NOMO-1 (cell line): ENCODE measurements around the gene TRIO.
"Not testable (repeated sequence)": the region's sequence is repeated elsewhere in the genome, so short reads cannot be mapped to it uniquely, and the experiment has no call there.

Experiments used
- DNase-seq, 2 experiments: peaks; one replicate each; lab custom pipeline; 2025; ENCODE audit not compliant: unreplicated experiment in 2 of 2; lab: John Stamatoyannopoulos, UW

Gene TRIO

DNA sequence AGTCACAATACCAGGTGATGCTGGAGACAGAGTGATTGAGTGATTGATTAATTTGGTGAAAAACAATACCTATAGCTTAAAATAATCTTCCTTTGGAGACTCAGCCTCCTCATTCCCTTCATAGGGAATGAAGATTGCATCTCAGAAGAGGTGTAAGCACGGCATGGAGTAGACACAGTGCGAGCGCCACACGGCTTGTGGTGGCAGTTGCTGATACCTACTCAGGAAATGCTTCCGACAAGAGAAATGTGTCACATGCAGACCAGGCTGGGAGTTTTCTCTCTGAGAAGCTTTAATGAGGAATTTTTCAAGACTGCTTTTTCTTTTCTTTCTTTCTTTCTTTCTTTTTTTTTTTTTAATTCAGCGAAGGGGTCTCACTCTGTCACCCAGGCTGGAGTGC lies 226.6 kb downstream of the TRIO start:
- DNase-seq, result no peak

DNA sequence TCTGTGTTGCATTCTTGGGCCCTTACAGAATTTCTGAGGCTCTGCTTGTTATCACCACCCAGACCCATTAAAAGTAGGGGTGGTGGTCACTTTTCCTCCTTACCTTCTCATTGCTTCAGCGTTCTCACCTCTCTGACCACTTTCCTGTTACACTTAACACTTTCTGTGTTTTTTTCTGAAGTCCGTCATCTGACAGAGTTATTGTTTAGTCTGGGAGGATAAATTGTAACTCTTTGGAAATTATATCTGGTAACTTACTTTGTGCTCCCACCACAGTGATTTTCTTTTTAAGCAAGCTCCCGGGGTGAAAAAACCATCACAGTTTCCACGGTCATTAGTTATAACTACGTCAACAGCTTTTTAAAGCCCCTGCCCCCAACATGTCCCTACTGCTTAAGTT lies 227.2 kb downstream of the TRIO start:
- no peak for DNase-seq

DNA sequence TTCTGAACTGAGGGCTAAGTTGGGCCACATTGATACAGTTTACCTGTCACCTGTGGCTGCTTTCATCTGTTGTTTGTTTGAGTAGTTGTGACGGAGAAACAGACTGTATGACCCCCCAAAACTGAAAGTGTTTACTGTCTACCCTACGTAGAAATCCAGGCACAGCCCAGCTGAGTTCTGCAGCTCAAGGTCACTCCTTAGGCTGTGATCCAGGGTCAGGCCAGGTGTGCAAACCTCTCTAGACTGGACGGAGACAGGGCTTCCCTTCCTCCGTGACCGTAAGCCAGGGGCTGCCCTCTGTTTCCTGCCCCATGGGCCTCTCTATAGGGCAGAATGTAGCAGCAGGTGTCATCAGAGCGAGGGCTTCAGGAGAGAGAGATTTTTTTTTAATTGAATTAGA lies 230.5 kb downstream of the TRIO start:
- no peak for DNase-seq

DNA sequence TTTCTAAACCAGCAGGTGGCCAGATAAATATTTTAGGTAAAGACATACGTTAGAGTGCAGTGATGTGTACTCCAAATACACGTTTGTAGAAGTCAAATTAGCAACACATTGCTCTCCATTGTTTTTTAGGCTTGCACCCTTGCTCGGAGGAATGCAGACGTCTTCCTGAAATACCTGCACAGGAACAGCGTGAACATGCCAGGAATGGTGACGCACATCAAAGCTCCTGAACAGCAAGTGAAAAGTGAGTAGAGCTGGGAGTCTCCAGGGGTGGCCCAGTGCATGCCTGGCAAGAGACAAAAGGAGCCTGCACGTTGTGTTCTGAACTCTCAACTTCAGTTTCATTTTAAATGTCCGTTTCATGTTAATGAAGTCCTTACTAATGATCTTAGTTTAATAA lies 231.0 kb downstream of the TRIO start:
- no peak for DNase-seq

DNA sequence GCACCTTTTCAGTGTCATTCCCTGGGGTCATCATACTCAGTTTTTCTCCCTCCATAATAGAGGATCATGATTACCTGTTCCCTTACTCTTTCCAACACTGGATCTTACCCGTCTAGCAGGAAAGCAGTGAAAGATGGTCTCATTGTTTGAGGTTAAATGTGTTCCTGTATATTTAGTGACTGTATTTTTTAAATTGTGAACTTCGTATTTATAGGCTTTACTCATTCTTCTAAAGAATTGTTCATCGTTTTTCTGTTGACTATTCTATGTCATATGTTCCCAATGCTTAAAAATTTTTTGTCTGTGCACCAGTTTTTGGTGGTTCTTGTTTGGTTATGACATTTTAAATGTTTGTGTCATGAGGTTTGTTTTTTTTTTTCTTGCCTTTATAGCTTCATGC lies 233.6 kb downstream of the TRIO start:
- DNase-seq, result no peak

DNA sequence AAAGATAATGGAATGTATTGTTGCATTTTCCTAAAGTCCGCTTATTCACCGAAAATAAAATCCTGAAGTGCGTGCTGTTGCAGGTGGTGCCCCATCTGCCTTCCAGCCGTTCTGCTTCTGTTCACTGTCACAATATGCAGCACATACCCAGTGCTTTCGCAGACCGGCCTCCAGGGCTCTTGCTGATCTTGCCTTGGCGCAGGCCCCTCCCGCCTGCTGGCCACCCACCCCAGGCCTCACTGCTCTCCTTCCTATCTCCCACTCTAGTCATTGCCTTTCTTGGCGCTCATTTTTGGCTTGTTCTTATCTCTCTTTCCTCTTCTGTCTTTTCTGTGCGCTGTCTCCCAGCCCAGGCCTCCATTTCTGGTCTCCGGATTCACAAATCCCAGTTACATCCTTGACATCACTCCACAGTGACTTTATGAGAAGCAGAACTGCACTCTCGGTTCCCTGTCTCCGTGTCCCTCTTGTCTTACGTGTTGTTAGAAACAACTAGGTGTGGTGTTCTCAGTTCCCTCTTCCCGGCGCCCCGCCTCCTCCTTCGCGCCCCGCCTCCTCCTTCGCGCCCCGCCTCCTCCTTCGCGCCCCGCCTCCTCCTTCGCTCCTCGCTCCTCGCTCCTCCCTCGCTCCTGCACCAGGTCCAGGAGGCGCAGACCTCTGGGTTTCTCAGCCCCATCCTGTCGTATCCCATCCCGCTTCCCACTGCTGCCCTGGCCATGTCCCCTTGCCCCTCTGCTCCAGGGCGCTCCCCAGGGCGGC lies 236.8 kb downstream of the TRIO start:
- DNase-seq, result no peak

DNA sequence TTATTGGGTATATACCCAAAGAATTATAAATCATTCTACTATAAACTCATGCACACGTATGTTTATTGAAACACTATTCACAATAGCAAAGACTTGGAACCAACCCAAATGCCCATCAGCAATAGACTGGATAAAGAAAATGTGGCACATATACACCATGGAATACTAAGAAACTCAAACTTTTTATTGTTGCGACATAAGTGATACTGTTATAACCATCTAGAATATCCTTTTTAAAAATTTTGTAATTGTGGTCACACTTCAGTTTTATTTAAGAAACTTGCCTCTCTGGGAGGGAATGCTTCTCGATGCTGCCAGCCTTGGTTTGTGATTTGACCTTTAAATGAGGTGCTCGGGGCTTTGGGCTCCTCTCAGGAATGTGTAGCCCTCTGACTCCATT lies 237.6 kb downstream of the TRIO start:
- DNase-seq, result no peak

DNA sequence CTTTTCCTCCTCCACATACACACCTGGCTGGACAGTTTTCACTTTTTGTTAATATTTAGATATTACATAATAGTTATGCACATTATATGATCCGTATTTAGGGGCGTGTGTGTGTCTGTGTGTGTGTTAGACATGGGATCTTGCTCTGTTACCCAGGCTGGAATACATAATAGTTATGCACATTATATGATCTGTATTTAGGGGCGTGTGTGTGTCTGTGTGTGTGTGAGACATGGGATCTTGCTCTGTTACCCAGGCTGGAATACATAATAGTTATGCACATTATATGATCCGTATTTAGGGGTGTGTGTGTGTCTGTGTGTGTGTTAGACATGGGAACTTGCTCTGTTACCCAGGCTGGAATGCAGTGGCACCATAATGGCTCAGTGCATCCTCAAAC lies 239.5 kb downstream of the TRIO start:
- DNase-seq, result no peak

DNA sequence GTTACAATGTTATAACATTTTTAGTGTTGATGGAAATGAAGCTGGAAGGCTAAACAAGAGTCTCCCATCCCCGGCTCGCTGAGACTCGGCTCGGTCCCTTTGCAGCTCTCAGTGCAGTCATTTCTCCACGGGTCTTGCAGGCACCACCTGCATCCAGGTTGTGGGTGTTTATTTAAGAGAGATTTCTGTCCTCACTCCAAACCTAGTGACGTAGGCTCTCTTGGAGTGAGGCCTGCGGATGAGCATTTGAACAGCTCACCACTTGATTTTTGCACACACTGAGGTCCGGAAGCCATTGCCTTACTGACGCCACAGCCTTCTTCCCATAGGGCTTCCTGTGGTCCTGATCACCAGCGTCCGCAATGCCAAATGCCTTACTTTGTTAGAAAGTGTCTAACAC lies 240.8 kb downstream of the TRIO start:
- no peak for DNase-seq

DNA sequence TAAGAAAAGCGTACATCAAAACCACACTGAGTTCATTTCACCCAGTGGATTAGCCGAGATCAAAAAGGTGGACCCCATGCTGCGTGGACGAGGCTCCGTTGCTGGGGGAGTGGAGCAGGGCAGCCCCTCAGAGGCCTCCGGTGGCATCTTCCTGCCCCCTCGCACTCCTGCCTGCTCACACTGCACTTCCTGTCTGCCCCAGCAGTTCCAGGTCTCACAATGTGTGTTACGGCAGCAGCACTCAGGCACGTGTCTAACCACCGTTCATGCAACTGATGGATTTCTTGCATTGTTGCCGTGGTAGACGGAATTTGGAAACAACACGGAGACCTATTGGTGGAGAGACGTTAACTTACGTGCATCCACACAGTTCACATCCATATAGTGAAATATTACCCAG lies 241.9 kb downstream of the TRIO start:
- no peak for DNase-seq

DNA sequence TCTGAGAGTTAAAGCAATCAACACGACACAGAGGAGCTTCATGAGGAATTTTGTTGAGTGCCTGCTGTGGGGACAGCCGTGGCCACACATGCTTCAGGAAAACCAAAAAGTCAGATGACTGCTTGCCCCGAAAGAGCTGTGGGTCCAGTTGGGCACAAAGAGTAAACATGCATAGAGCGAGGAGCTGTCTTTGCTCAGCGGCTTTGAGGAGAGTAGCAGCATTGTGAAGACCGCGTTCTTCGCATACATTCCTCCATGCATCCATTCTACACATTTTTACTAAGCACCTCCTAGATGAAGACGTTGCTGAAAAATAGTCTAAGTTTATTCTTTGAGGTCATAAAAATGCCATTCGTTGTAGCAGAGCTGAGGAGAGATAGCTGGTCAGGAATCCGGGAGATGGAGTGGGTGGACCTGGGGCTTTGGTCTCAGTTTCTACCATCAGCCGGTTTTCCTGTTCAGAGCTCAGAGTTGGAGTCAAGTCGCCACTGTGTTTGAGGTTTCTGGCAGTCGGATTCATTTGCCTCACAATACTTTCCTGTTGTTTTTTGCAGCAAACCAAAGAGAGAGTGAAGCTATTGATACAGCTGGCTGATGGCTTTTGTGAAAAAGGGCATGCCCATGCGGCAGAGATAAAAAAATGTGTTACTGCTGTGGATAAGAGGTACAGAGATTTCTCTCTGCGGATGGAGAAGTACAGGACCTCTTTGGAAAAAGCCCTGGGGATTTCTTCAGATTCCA lies 243.9 kb downstream of the TRIO start:
- no peak for DNase-seq

DNA sequence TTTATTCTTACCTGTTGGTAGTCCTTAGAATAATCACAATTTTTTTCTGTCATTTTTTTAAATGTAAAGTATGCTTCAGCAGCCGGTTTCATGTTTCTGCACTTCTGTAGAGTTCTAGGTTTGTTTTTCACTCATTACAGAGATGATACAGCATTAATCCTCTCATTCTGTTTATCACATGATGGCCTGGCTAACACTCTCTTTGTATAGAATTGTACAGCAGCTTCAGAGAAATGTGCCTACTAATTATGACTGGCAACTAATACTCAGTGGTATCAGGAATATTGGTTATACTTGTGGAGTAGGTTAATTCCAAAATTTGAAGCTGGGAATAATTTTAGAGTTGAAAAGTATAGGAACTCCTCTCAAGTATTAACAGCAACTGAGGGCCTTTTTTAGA lies 245.6 kb downstream of the TRIO start:
- DNase-seq, result no peak

DNA sequence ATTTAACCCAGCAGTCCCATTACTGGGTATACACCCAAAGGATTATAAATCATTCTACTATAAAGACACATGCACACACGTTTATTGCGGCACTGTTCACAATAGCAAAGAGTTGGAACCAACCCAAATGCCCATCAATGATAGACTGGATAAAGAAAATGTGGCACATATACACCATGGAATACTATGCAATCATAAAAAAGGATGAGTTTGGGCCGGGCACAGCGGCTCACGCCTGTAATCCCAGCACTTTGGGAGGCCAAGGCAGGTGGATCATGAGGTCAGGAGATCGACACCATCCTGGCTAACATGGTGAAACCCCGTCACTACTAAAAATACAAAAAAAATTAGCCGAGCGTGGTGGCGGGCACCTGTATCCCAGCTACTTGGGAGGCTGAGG lies 249.4 kb downstream of the TRIO start:
- not testable (repeated sequence) for DNase-seq

DNA sequence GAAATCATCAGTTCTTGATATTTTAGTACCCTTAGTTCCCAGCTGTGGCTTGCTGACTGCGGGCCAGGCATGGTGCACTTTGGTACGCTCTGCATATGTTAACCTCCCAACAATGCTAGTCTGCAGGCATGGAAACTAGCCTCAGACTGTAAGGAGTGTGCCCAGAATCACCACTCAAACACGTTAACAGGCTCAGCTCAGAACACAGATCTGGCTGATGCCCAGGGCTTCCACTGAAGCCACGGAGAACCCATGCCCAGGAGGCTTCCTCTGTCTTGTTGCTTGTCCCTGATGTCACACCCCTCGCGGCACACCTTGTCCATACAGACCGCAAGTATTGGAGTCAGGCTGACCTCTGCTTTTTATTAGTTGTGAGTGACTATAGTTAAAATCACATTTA lies 251.2 kb downstream of the TRIO start:
- no peak for DNase-seq

DNA sequence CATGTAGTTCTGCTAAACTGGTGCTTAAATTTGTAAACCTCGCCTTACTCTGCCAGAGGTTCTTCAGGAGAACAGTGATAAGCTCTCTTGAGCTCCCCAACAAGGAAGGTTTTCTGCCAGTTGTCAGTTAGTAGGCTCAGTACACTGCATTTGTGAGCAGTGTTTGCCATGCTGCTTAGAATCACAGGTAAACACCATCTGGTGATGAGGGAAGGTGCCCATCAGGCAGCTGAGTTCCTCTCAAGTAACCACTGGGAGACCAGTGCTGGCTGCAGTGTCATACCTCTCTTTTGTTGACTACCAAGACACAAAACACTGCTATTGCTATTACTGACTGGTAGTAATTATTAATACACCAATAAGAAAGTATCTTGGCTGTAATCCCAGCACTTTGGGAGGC lies 252.3 kb downstream of the TRIO start:
- DNase-seq, result no peak

DNA sequence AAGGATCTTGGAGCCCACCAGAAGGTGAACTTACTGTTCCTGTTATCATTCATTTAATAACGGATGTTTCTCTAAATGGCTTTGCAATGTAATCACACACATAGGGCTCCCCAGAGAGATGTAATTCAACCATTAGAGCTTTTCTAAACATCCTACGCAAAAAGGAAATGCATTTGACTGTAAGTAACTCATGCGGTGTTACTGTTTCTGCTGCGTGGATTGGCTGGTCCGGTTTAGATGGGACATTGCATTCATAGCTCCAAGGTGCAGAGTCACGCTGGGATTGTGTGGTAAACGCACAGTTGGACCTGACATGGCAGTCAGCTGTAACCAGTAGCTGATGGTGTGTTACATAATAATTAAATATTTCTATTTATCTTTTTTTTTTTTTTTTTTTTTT lies 252.9 kb downstream of the TRIO start:
- no peak for DNase-seq

DNA sequence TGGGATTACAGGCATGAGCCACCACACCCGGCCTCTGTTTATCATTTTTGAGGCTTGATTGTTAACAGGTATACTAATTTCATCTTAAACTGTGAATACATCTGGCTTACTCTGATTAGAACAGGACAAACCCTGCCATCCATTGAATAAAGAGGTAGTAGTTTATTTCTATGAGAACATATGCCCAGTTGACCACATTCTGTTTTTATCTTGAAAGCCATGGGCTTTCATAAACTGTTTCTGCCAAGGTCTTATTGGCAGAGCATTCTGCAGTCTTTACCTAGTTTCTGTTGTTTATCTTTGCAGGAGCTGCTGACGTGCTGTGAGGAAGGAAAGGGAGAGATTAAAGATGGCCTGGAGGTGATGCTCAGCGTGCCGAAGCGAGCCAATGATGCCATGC lies 253.6 kb downstream of the TRIO start:
- DNase-seq, result no peak

DNA sequence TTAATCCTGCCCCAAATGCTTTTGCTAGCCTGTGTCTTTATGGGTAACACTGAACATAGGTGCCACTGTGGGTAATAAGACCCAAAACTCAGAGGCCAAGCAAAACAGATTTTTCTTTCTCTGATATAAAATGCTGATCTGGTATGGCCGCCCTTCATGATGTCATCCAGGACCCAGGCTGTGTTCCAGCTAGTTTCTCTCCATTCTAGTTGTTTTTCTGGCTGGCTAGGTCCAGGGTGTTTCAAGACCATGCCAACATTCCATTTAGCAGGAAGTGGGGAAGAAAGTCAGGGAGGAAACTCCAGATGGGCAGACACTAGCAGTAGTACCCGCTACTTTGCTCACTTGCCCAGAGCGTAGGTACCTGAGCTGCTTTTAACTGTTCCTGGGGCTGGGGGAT lies 254.6 kb downstream of the TRIO start:
- DNase-seq, result no peak

DNA sequence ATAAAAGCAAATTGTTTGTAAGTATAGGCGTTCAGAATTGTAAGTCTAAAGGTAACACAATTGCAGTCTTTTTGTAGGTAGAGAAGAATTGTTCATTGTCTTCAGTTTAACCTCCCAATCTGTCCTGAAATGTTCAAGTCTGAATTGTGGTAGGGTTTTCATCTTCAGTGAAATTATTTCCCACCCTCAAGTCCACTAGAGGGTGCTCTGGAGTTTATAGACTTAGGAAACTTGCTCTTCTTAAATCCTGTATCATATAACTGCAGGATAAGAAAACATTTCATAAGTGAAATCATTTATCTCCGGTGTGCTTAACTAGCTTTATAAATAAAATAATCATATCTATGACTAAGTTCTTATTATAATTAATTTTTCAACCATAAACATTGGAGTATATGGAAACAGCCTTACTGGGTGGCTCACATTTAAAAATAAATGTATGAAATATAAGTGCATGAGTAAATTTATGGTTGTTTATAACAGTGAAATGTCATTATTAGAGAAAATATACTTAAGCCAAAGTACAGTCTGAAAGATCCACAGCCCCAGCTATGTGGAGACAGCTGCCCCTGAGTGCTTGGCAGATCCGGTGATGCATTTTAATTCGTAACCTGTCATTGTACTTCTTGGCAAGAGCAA lies 256.0 kb downstream of the TRIO start:
- peak; percentile 28 to 56 for DNase-seq

DNA sequence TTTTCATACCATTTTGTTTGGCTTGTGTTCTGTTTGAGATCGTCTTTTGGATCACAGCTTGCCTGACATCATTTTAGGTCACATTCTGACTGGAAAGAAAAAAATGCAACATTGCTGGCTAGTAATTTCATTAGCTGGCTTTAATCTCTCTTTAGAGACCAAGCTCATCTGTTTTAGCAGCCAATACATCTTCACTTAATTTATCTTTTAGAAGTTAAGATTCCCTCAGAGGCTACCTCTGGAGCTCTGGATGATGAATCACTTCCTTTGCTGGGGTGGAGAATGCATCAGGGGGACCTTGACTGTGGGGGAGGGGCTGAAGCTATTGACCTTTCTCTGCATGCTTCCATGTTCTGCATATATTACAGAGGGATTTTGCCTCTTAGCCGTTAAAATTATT lies 256.9 kb downstream of the TRIO start:
- DNase-seq, result no peak

DNA sequence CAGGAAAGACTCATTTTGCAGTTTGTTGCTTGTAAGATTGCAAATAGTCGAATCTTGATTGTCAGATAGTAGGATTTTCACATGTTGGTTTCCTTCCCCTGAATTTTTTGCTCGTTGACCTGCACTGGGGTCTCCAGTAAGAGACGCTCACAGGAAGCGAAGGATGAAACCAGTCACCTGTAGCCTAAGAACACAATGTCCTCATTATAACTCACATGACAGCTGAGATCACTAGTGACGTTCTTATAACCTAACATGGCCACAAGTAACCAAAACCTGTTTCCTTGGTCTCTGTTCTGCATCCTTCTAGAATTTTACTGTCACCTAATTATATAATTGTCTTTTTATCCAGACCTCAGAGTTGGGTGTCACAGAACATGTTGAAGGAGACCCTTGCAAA lies 257.5 kb downstream of the TRIO start:
- no peak for DNase-seq

DNA sequence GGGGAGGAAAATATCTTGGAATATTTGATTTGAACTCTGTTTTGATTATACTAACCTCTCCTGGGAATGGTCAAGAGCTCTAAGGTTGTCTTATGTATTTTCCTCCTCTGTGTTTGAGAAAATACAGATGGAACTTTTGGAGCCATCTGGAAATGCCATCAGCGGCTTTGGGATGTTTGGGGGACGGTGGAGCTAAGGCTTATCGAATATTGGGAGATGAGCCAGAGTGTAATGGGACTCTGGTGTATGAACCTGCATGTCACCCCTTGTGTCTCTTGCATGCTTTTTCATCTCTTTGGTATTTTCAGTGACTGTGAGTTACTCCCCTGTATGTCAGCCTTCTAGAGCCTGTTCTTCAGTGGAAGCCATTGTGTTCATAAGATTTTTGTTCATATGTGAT lies 258.5 kb downstream of the TRIO start:
- DNase-seq, result no peak
